K562 (cell line): ENCODE data around the gene TBC1D32. TPM values are rescaled to one million over a fixed set of nuclear protein-coding genes. Genes with fewer than 3 reads are reported as not detected.
"Not testable (repeated sequence)": the region's sequence is repeated elsewhere in the genome, so short reads cannot be mapped to it uniquely, and the experiment has no call there.

ENCODE experiments used
- ATAC-seq: fragments of 200-7000 bp; cut with Tn5 transposase; 3 replicates; pipeline ENCODE4 v1.9.1; 2020; ENCODE audit warnings: moderate library complexity
- BruUV-seq: library from RNA; stranded (reverse); fragments of 400-500 nt; replicated peaks from 2 replicates; lab custom pipeline; 2021; lab: Mats Ljungman, UMichigan
- CTCF ChIA-PET: fragments of 300-600 bp; formaldehyde crosslinking; extraction: SDS; loops from one replicate; lab custom pipeline; 2021; ENCODE audit warnings: low intra/inter-chr PET ratio; lab: Yijun Ruan, JAX
- POLR2A ChIA-PET: fragments of 300-600, 350-650 bp; sonication (Branson Sonifier 250); formaldehyde crosslinking; extraction: SDS; loops from one replicate; lab custom pipeline; 2021; ENCODE audit warnings: antibody characterized with exemption, inconsistent platforms; lab: Yijun Ruan, JAX
- DNase-seq, 4 experiments: peaks; one replicate each; pipeline versions ENCODE4 v3.0.0 to v3.0.0-alpha.2; 2011 to 2018; ENCODE audit warnings: low spot score in 3 of 4, mixed read lengths in 3 of 4; ENCODE audit errors: extremely low read depth in 1 of 4
- FAIRE-seq: peaks from 2 replicates; lab custom pipeline; 2011; peaks lifted over from hg19 to GRCh38; lab: Jason Lieb, UNC
- H2AFZ ChIP-seq: 2 replicates; pipeline ENCODE4 v1.6.0; 2011; ENCODE audit warnings: low read depth, low read length, control low read depth, inconsistent platforms
- H3K27ac ChIP-seq: fragments of 200-600 bp; 3 replicates; pipeline ENCODE4 v1.8.0; 2011; ENCODE audit warnings: low read depth, mild to moderate bottlenecking, control low read depth, inconsistent platforms, low read length, moderate library complexity, mixed read lengths; ENCODE audit errors: extremely low read depth
- H3K27me3 ChIP-seq, 2 experiments: fragments of 300-600 bp in 1 of 2; 2 replicates in 1 of 2; 3 replicates in 1 of 2; pipeline versions ENCODE4 v1.6.0 to v1.8.0; 2011; ENCODE audit warnings: inconsistent platforms in 2 of 2, low read length in 2 of 2, mild to moderate bottlenecking in 1 of 2, mixed read lengths in 1 of 2, moderate library complexity in 1 of 2; ENCODE audit not compliant: control insufficient read depth in 2 of 2, insufficient read depth in 2 of 2
- H3K36me3 ChIP-seq: fragments of 300-600 bp; 3 replicates; pipeline ENCODE4 v1.8.0; 2011; ENCODE audit warnings: mild to moderate bottlenecking, low read length, inconsistent platforms; ENCODE audit not compliant: control insufficient read depth, insufficient read depth
- H3K4me1 ChIP-seq, 2 experiments: fragments of 200-600 bp in 1 of 2; replicated peaks in 1 of 2; 2 replicates in 1 of 2; 3 replicates in 1 of 2; pipeline versions ENCODE4 v1.5.1 to v1.8.0; 2011; ENCODE audit warnings: inconsistent platforms in 2 of 2, low read length in 2 of 2, mild to moderate bottlenecking in 1 of 2, mixed read lengths in 1 of 2, moderate library complexity in 1 of 2; ENCODE audit not compliant: control insufficient read depth in 2 of 2, insufficient read depth in 2 of 2
- H3K4me2 ChIP-seq: 2 replicates; pipeline ENCODE4 v1.6.1; 2011; ENCODE audit warnings: low read length, control low read depth, inconsistent platforms, mixed read lengths; ENCODE audit not compliant: insufficient read depth
- H3K4me3 ChIP-seq: fragments of 200-600 bp; sonication (generic), shearing (Covaris generic); 2 replicates; pipeline ENCODE4 v1.5.1; 2016; ENCODE audit warnings: control low read depth, inconsistent platforms
- H3K79me2 ChIP-seq: fragments of 200-600 bp; 3 replicates; pipeline ENCODE4 v1.8.0; 2011; ENCODE audit warnings: low read length, inconsistent platforms; ENCODE audit not compliant: control insufficient read depth, insufficient read depth
- H3K9ac ChIP-seq, 2 experiments: 2 replicates each; pipeline versions ENCODE4 v1.6.0 to v1.6.1; 2011; ENCODE audit warnings: low read depth in 2 of 2, low read length in 2 of 2, control low read depth in 1 of 2, inconsistent platforms in 1 of 2, mild to moderate bottlenecking in 1 of 2, mixed read lengths in 1 of 2; ENCODE audit not compliant: insufficient read depth in 1 of 2
- H3K9me1 ChIP-seq: one replicate; pipeline ENCODE4 v1.6.0; 2011; ENCODE audit warnings: inconsistent platforms, mild to moderate bottlenecking, low read length, moderate library complexity; ENCODE audit not compliant: control insufficient read depth, insufficient read depth
- H3K9me3 ChIP-seq: replicated peaks from 2 replicates; pipeline ENCODE4 v1.5.1; 2011; ENCODE audit warnings: low read depth, low read length, inconsistent platforms; ENCODE audit not compliant: control insufficient read depth, insufficient read depth
- H4K20me1 ChIP-seq: replicated peaks from 2 replicates; pipeline ENCODE4 v1.6.1; 2011; ENCODE audit warnings: low read length, inconsistent platforms, mixed read lengths; ENCODE audit not compliant: control insufficient read depth, insufficient read depth
- HDAC6 ChIP-seq: IDR thresholded peaks from 2 replicates; pipeline ENCODE4 v1.6.1; 2012; ENCODE audit warnings: low read depth, mild to moderate bottlenecking, control low read depth, inconsistent platforms, low read length, moderate library complexity
- ZHX1 ChIP-seq: fragments of 150-350 bp; conservative IDR thresholded peaks from 2 replicates; pipeline ENCODE4 v1.6.1; 2014; ENCODE audit warnings: low read length
- ZNF133 ChIP-seq: fragments of 250-450 bp; sonication (Bioruptor Pico); IDR thresholded peaks from 2 replicates; pipeline ENCODE4 v1.4.0; 2020; ENCODE audit warnings: mild to moderate bottlenecking
- ZNF165 ChIP-seq: fragments of 250-450 bp; sonication (Bioruptor Pico); IDR thresholded peaks from 2 replicates; pipeline ENCODE4 v1.4.0; 2020; ENCODE audit warnings: borderline replicate concordance
- ZNF695 ChIP-seq: fragments of 450-650 bp; formaldehyde crosslinking; IDR thresholded peaks from 2 replicates; pipeline ENCODE4 v1.4.0; 2020; ENCODE audit warnings: mild to moderate bottlenecking, moderate library complexity
- WGBS: fragments of 100-300 bp; shearing (Covaris generic); methylation state at CpG from one replicate; pipeline ENCODE4 v1.1.6; 2016; ENCODE audit warnings: low coverage, mixed read lengths; ENCODE audit not compliant: insufficient coverage; ENCODE audit errors: missing lambda C conversion rate; 5-methylcytosine and 5-hydroxymethylcytosine counted together
- in situ Hi-C: fragments of 300-500 bp; cut with MboI; formaldehyde crosslinking; loops from 4 replicates; pipeline ENCODE4 v1.15.0; 2018; ENCODE audit warnings: inconsistent platforms, mixed read lengths
- intact Hi-C: fragments of 100-400 bp; cut with micrococcal nuclease; formaldehyde crosslinking; loops from 2 replicates; pipeline ENCODE4 v1.14.2; 2022
- polyA plus RNA-seq, 8 experiments: library from polyadenylated mRNA; depleted of rRNA in 4 of 8; stranded (reverse) in 5 of 8; unstranded in 3 of 8; fragments of >200 nt; fragmentation: Nextera tagmentation in 2 of 8; fragmentation: Illumina TruSeq in 1 of 8; extraction: Ambion mirVana in 2 of 8; extraction: Trizol in 1 of 8; gene quantifications; 2 replicates each; pipeline versions ENCODE4 v1.2.1 to v1.2.3, GENCODE V29; 2011 to 2014; ENCODE audit warnings: inconsistent platforms in 1 of 8, missing spikeins in 1 of 8
- total RNA-seq, 7 experiments: library from RNA; depleted of rRNA in 6 of 7; stranded (reverse); fragments of >200 nt in 6 of 7; fragmentation: Illumina TruSeq in 2 of 7; extraction: Trizol in 2 of 7; gene quantifications; 2 replicates each; pipeline versions ENCODE4 v1.2.1 to v1.2.3, GENCODE V29; 2011 to 2021; ENCODE audit warnings: low replicate concordance in 1 of 7

Gene TBC1D32
- total and polyA plus RNA-seq, 9 of the 15 experiments (the other 6 are each of a cell fraction or from before 2014, with no cell fraction given), result 2.5 to 9.6 (median 3.9) TPM

- no peak overlapping the region for H3K4me2 ChIP-seq
- CTCF ChIA-PET, result no interaction called here
- H3K79me2 ChIP-seq, result no peaks in the 10 kb centered on the region
- intact Hi-C loops, result no loop called here
- no peak for DNase-seq
- no peaks in the 10 kb centered on the region for H4K20me1 ChIP-seq
- 11% methylated on average over 3 of the region's 3 CpGs for WGBS
- TF ChIP-seq ZNF133 (CRISPR knock-in tag) (no peak), ZNF695 (CRISPR knock-in tag) (no peak), ZHX1 (no peak), ZNF165 (CRISPR knock-in tag) (no peak), HDAC6 (no peak)
- no peak for ATAC-seq
- H3K36me3 ChIP-seq, result no peaks in the 10 kb centered on the region
- in situ Hi-C loops, result no loop called here
- no peak for FAIRE-seq
- H3K9me3 ChIP-seq, result no peaks in the 10 kb centered on the region
- H3K9ac ChIP-seq, result no peak overlapping the region
- no TSS peak for BruUV-seq
- H3K27ac ChIP-seq, result no peak overlapping the region
- H3K9me1 ChIP-seq, result no peaks in the 10 kb centered on the region
- POLR2A ChIA-PET, result no interaction called here
- H3K4me1 ChIP-seq, result no peaks in the 10 kb centered on the region
- H3K27me3 ChIP-seq, result no peaks in the 10 kb centered on the region
- no peak overlapping the region for H2AFZ ChIP-seq
- H3K4me3 ChIP-seq, result no peak overlapping the region
These were observed 258.2 kb downstream of the TBC1D32 start for GRCh38 chr6:121076119-121076518.

GRCh38 chr6:121068749-121069148 lies 265.5 kb downstream of the TBC1D32 start:
- POLR2A ChIA-PET, result not testable (repeated sequence)

More at GRCh38 chr6:121068749-121069148, 265.5 kb downstream of the TBC1D32 start:
- H3K4me2 ChIP-seq, FAIRE-seq, H3K9me1 ChIP-seq, H3K79me2 ChIP-seq, CTCF ChIA-PET, H4K20me1 ChIP-seq, H2AFZ ChIP-seq, in situ Hi-C loops, H3K27ac ChIP-seq, BruUV-seq, H3K4me1 ChIP-seq, H3K9me3 ChIP-seq, H3K4me3 ChIP-seq, ATAC-seq, intact Hi-C loops, DNase-seq, H3K9ac ChIP-seq, H3K36me3 ChIP-seq, H3K27me3 ChIP-seq: not testable (repeated sequence)
- WGBS, result 33% methylated on average over 1 of the region's 1 CpG
